Retinal pigment epithelial cell (primary cell): Measurements from ENCODE around the gene NHLRC4.

Source experiments
- DNase-seq: peaks from one replicate; pipeline ENCODE4 v3.0.0-alpha.2; 2010; ENCODE audit warnings: low read depth
- H3K4me3 ChIP-seq: 2 replicates; pipeline ENCODE4 v1.5.1; 2011; ENCODE audit warnings: mild to moderate bottlenecking, low read length, control low read depth, moderate library complexity
- TF ChIP-seq, protein P1 (sequence below): conservative IDR thresholded peaks from 2 replicates; pipeline ENCODE4 v1.5.1; 2011; ENCODE audit warnings: low read depth, low read length, control low read depth, inconsistent platforms

Gene NHLRC4

GRCh38 chr16:567373-568256 lies 810 bp downstream of the NHLRC4 start:
- no peak for DNase-seq
- TF ChIP-seq, protein P1, sequence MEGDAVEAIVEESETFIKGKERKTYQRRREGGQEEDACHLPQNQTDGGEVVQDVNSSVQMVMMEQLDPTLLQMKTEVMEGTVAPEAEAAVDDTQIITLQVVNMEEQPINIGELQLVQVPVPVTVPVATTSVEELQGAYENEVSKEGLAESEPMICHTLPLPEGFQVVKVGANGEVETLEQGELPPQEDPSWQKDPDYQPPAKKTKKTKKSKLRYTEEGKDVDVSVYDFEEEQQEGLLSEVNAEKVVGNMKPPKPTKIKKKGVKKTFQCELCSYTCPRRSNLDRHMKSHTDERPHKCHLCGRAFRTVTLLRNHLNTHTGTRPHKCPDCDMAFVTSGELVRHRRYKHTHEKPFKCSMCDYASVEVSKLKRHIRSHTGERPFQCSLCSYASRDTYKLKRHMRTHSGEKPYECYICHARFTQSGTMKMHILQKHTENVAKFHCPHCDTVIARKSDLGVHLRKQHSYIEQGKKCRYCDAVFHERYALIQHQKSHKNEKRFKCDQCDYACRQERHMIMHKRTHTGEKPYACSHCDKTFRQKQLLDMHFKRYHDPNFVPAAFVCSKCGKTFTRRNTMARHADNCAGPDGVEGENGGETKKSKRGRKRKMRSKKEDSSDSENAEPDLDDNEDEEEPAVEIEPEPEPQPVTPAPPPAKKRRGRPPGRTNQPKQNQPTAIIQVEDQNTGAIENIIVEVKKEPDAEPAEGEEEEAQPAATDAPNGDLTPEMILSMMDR: no peak
- H3K4me3 ChIP-seq: no peak overlapping the region

- DNase-seq: no peak
- TF ChIP-seq, protein P1: no peak
- H3K4me3 ChIP-seq: no peak overlapping the region
Measured at GRCh38 chr16:568401-569258, 1.8 kb downstream of the NHLRC4 start.

GRCh38 chr16:569445-570254 lies 2.8 kb downstream of the NHLRC4 start, which contains the start of gene PIGQ:
TSS of gene PIGQ (plus strand) at chr16:569968. CDS start at chr16:574075, 4,107 bp downstream.
- peak within 1 kb of the TSS; percentile 77 for H3K4me3 ChIP-seq
- TF ChIP-seq, protein P1: no peak
- no peak for DNase-seq

DNA sequence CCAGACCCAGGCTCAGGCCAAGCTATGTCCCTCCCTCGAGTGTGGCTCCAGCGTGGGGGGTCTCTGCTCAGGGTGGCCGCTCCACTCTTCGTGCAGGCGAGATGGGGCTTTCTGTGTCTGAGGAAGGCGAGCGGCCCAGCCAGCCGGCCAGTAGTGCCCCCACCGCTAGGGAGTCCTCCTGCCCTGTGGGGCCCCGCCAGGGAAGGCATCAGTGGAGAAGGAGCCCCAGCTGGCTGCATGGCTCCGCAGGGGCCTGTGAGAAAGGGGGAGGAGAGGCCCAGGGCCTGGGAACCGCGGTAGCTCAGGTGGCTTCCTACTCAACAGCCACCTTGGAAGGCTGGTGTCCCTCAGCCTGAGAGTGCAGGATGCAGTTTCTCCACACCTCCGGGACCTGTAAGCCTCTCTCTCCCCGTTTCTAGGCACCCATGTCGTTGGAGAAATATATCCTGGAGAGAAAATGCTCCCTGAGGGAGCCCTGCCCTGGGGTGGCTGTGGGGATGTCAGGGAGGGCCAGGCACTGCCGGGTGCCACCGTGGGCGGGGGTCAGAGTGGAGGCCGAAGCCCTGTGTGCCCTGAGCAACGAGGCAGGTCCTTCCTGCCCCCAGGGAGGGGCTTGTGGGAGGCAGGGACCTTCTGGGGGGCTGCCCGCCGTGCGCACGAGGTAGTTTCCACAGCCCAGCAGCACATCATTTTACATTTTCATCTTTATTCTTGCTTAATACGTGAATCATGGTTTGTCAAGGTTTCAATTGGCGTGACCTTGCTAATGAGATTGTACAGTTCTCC lies 6.3 kb downstream of the NHLRC4 start:
- no peak for DNase-seq
- H3K4me3 ChIP-seq: no peak overlapping the region
- TF ChIP-seq, protein P1: no peak

DNA sequence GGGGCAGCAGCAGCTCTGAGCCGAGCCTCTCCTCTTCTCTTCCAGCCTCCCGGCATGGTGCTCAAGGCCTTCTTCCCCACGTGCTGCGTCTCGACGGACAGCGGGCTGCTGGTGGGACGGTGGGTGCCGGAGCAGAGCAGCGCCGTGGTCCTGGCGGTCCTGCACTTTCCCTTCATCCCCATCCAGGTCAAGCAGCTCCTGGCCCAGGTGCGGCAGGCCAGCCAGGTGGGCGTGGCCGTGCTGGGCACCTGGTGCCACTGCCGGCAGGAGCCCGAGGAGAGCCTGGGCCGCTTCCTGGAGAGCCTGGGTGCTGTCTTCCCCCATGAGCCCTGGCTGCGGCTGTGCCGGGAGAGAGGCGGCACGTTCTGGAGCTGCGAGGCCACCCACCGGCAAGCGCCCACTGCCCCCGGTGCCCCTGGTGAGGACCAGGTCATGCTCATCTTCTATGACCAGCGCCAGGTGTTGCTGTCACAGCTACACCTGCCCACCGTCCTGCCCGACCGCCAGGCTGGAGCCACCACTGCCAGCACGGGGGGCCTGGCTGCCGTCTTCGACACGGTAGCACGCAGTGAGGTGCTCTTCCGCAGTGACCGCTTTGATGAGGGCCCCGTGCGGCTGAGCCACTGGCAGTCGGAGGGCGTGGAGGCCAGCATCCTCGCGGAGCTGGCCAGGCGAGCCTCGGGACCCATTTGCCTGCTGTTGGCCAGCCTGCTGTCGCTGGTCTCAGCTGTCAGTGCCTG lies 7.4 kb downstream of the NHLRC4 start:
- no peak for DNase-seq
- TF ChIP-seq, protein P1: no peak
- H3K4me3 ChIP-seq: no peak overlapping the region
